SK-N-SH (cell line): ENCODE data around the gene TAB2. TPM values are rescaled to one million over a fixed set of nuclear protein-coding genes. Genes with fewer than 3 reads are reported as not detected.

Source experiments
- CTCF ChIA-PET: fragments of 300-600, 350-600 bp; formaldehyde crosslinking; extraction: SDS; loops from one replicate; lab custom pipeline; 2021; lab: Yijun Ruan, JAX
- POLR2A ChIA-PET: fragments of 350-600 bp; sonication (Branson Sonifier 250); formaldehyde crosslinking; extraction: SDS; loops from one replicate; lab custom pipeline; 2020; ENCODE audit warnings: antibody characterized with exemption, inconsistent platforms; lab: Yijun Ruan, JAX
- DNase-seq: peaks from one replicate; pipeline ENCODE4 v3.0.0; 2012
- H2AFZ ChIP-seq: fragments of 200-600 bp; sonication (generic); 2 replicates; pipeline ENCODE4 v1.8.1; 2016; ENCODE audit warnings: antibody characterized with exemption, mild to moderate bottlenecking, low read depth
- H3F3A ChIP-seq: fragments of 200-600 bp; sonication (generic); replicated peaks from 2 replicates; pipeline ENCODE3; 2016; ENCODE audit warnings: antibody characterized with exemption, mild to moderate bottlenecking; ENCODE audit not compliant: insufficient read depth
- H3K27ac ChIP-seq, 2 experiments: fragments of 200-500 bp in 1 of 2; fragments of 200-600 bp in 1 of 2; sonication (Bioruptor generic) in 1 of 2; sonication (generic), shearing (Covaris generic) in 1 of 2; 2 replicates each; pipeline versions ENCODE4 v1.5.1 to v1.6.1; 2014 to 2016; ENCODE audit warnings: low read depth in 2 of 2, inconsistent platforms in 1 of 2, low read length in 1 of 2, mild to moderate bottlenecking in 1 of 2, mixed read lengths in 1 of 2
- H3K27me3 ChIP-seq: fragments of 200-600 bp; sonication (generic), shearing (Covaris generic); 2 replicates; pipeline ENCODE4 v1.6.1; 2016; ENCODE audit warnings: mixed run types; ENCODE audit not compliant: insufficient read depth
- H3K36me3 ChIP-seq, 2 experiments: fragments of 200-500 bp in 1 of 2; fragments of 200-600 bp in 1 of 2; sonication (Bioruptor generic) in 1 of 2; sonication (generic) in 1 of 2; replicated peaks in 1 of 2; 2 replicates each; pipeline versions ENCODE3 to v1.5.1; 2014 to 2016; ENCODE audit warnings: low read length in 1 of 2, mild to moderate bottlenecking in 1 of 2; ENCODE audit not compliant: insufficient read depth in 2 of 2, control insufficient read depth in 1 of 2
- H3K4me1 ChIP-seq, 2 experiments: fragments of 200-500 bp in 1 of 2; fragments of 200-600 bp in 1 of 2; sonication (Bioruptor generic) in 1 of 2; sonication (generic), shearing (Covaris generic) in 1 of 2; 2 replicates each; pipeline versions ENCODE4 v1.5.1 to v1.6.1; 2014 to 2016; ENCODE audit warnings: low read depth in 1 of 2, low read length in 1 of 2, mixed run types in 1 of 2; ENCODE audit not compliant: insufficient read depth in 2 of 2, control insufficient read depth in 1 of 2
- H3K4me2 ChIP-seq: fragments of 200-600 bp; sonication (generic), shearing (Covaris generic); 2 replicates; pipeline ENCODE4 v1.6.1; 2017; ENCODE audit warnings: mixed run types
- H3K4me3 ChIP-seq, 2 experiments: fragments of 200-500 bp in 1 of 2; fragments of 200-600 bp in 1 of 2; sonication (Bioruptor generic) in 1 of 2; sonication (generic), shearing (Covaris generic) in 1 of 2; 2 replicates each; pipeline versions ENCODE4 v1.5.1 to v1.8.1; 2014 to 2016; ENCODE audit warnings: low read depth in 2 of 2, inconsistent platforms in 1 of 2, low read length in 1 of 2, mild to moderate bottlenecking in 1 of 2, mixed read lengths in 1 of 2, moderate library complexity in 1 of 2
- H3K79me2 ChIP-seq: fragments of 200-600 bp; sonication (generic); 2 replicates; pipeline ENCODE4 v1.8.1; 2017; ENCODE audit warnings: mild to moderate bottlenecking; ENCODE audit not compliant: insufficient read depth
- H3K9ac ChIP-seq: fragments of 200-600 bp; sonication (generic); 2 replicates; pipeline ENCODE4 v1.6.1; 2017; ENCODE audit warnings: mixed run types
- H3K9me2 ChIP-seq: fragments of 200-600 bp; sonication (generic); 2 replicates; pipeline ENCODE4 v1.6.1; 2017; ENCODE audit warnings: mixed run types
- H3K9me3 ChIP-seq: fragments of 200-600 bp; sonication (generic); 2 replicates; pipeline ENCODE4 v1.6.1; 2017; ENCODE audit warnings: mixed run types, mild to moderate bottlenecking, moderate library complexity
- H4K20me1 ChIP-seq: fragments of 200-600 bp; sonication (generic); 2 replicates; pipeline ENCODE4 v1.6.1; 2017; ENCODE audit warnings: mild to moderate bottlenecking, mixed run types; ENCODE audit not compliant: insufficient read depth
- CHD2 ChIP-seq: fragments of 150-350 bp; IDR thresholded peaks from 2 replicates; pipeline ENCODE4 v1.6.1; 2018; ENCODE audit warnings: low read length; ENCODE audit not compliant: partially characterized antibody
- ELF1 ChIP-seq: IDR thresholded peaks from 2 replicates; pipeline ENCODE4 v1.4.0; 2012
- EP300 ChIP-seq, 2 experiments: IDR thresholded peaks; 2 replicates each; pipeline versions ENCODE4 v1.4.0 to v1.6.1; 2012; ENCODE audit warnings: borderline replicate concordance in 1 of 2, low read depth in 1 of 2, low read length in 1 of 2
- EZH2phosphoT487 ChIP-seq: fragments of 200-600 bp; sonication (generic); IDR thresholded peaks from 2 replicates; pipeline ENCODE4 v1.6.1; 2017; ENCODE audit warnings: low read depth, mixed run types, mild to moderate bottlenecking, antibody characterized with exemption, moderate library complexity, borderline replicate concordance
- FOSL2 ChIP-seq: IDR thresholded peaks from 2 replicates; pipeline ENCODE4 v1.4.0; 2012; ENCODE audit warnings: low read depth, mild to moderate bottlenecking, moderate library complexity, borderline replicate concordance
- FOXJ3 ChIP-seq: sonication (generic); formaldehyde crosslinking; IDR thresholded peaks from 2 replicates; pipeline ENCODE4 v1.5.1; 2020; ENCODE audit warnings: mild to moderate bottlenecking, missing genetic modification reagents
- FOXM1 ChIP-seq: IDR thresholded peaks from 2 replicates; pipeline ENCODE4 v1.4.0; 2012; ENCODE audit warnings: low read depth, mild to moderate bottlenecking
- GABPA ChIP-seq: IDR thresholded peaks from 2 replicates; pipeline ENCODE4 v1.4.0; 2012; ENCODE audit warnings: low read depth, mild to moderate bottlenecking
- GATA2 ChIP-seq: sonication (generic); formaldehyde crosslinking; IDR thresholded peaks from 2 replicates; pipeline ENCODE4 v1.5.0; 2020; ENCODE audit warnings: mild to moderate bottlenecking, missing genetic modification reagents
- JUND ChIP-seq: IDR thresholded peaks from 2 replicates; pipeline ENCODE4 v1.4.0; 2012
- MXI1 ChIP-seq: IDR thresholded peaks from 2 replicates; pipeline ENCODE4 v1.6.1; 2012; ENCODE audit warnings: mild to moderate bottlenecking, low read depth, low read length, improper control_type of control experiment
- NFIC ChIP-seq: IDR thresholded peaks from 2 replicates; pipeline ENCODE4 v1.4.0; 2012; ENCODE audit warnings: borderline replicate concordance
- NRF1 ChIP-seq: IDR thresholded peaks from 2 replicates; pipeline ENCODE4 v1.6.1; 2012; ENCODE audit warnings: low read depth, mild to moderate bottlenecking, low read length
- POLR2AphosphoS5 ChIP-seq: IDR thresholded peaks from 2 replicates; pipeline ENCODE4 v1.6.1; 2012; ENCODE audit warnings: low read depth, low read length
- RAD21 ChIP-seq: IDR thresholded peaks from 2 replicates; pipeline ENCODE4 v1.6.1; 2012; ENCODE audit warnings: mild to moderate bottlenecking, low read length
- RCOR1 ChIP-seq: fragments of 150-350 bp; IDR thresholded peaks from 2 replicates; pipeline ENCODE4 v1.6.1; 2017; ENCODE audit warnings: antibody characterized with exemption, low read length
- RFX5 ChIP-seq: IDR thresholded peaks from 2 replicates; pipeline ENCODE4 v1.6.1; 2012; ENCODE audit warnings: mild to moderate bottlenecking, improper control_type of control experiment, low read length
- RXRA ChIP-seq: IDR thresholded peaks from 2 replicates; pipeline ENCODE4 v1.4.0; 2012; ENCODE audit warnings: low read depth, mild to moderate bottlenecking, borderline replicate concordance
- SIN3A ChIP-seq: IDR thresholded peaks from 2 replicates; pipeline ENCODE4 v1.6.1; 2012; ENCODE audit warnings: low read depth, mild to moderate bottlenecking, low read length, moderate library complexity, borderline replicate concordance
- SMC3 ChIP-seq: IDR thresholded peaks from 2 replicates; pipeline ENCODE4 v1.6.1; 2012; ENCODE audit warnings: low read depth, low read length, improper control_type of control experiment
- TAF1 ChIP-seq: IDR thresholded peaks from 2 replicates; pipeline ENCODE4 v1.6.1; 2012; ENCODE audit warnings: low read depth, mild to moderate bottlenecking, low read length, moderate library complexity, borderline replicate concordance
- TCF12 ChIP-seq: IDR thresholded peaks from 2 replicates; pipeline ENCODE4 v1.4.0; 2012
- TEAD4 ChIP-seq: IDR thresholded peaks from 2 replicates; pipeline ENCODE4 v1.4.0; 2012; ENCODE audit warnings: mild to moderate bottlenecking, borderline replicate concordance; ENCODE audit not compliant: insufficient read depth
- USF1 ChIP-seq: IDR thresholded peaks from 2 replicates; pipeline ENCODE4 v1.4.0; 2012; ENCODE audit warnings: low read depth, borderline replicate concordance
- YY1 ChIP-seq: IDR thresholded peaks from 2 replicates; pipeline ENCODE4 v1.4.0; 2012; ENCODE audit warnings: low read depth, mild to moderate bottlenecking
- WGBS: methylation state at CpG from one replicate; pipeline ENCODE4 v1.1.6; 2017; ENCODE audit warnings: low lambda C conversion rate; 5-methylcytosine and 5-hydroxymethylcytosine counted together
- polyA plus RNA-seq, 3 experiments: library from polyadenylated mRNA; depleted of rRNA; stranded (reverse); fragments of >200 nt; gene quantifications; 2 replicates each; pipeline ENCODE4 v1.2.3, GENCODE V29; 2012
- TF ChIP-seq, protein P1 (sequence below): IDR thresholded peaks from 2 replicates; pipeline ENCODE4 v1.4.0; 2012; ENCODE audit warnings: low read depth, borderline replicate concordance
- TF ChIP-seq, protein P2 (sequence below): IDR thresholded peaks from 2 replicates; pipeline ENCODE4; 2012
- TF ChIP-seq, protein P3 (sequence below): fragments of 150-350 bp; IDR thresholded peaks from 2 replicates; pipeline ENCODE4 v1.6.1; 2016; ENCODE audit warnings: mild to moderate bottlenecking, low read depth, low read length
- TF ChIP-seq, protein P4 (sequence below): IDR thresholded peaks from 2 replicates; pipeline ENCODE4 v1.4.0; 2012; ENCODE audit warnings: low read depth

TAB2 gene
- polyA plus RNA-seq, 1 of the 3 experiments (the other 2 are of a cell fraction) = 24.4 TPM

- peaks cover 36% of the 10 kb centered on the region for H4K20me1 ChIP-seq
- TF ChIP-seq ELF1 (no peak; the same call in none of the 2 replicates), SIN3A (peak; percentile 51; the same call in 1 of the 2 replicates), CHD2 (peak; percentile 98), EZH2phosphoT487 (no peak), YY1 (peak; percentile 85), FOXJ3 (CRISPR knock-in tag) (no peak), FOXM1 (no peak), RCOR1 (no peak), EP300 (IDR thresholded peaks at IDR 0.05; ENCODE audit: borderline replicate concordance in 1 of 2, low read depth in 1 of 2, low read length in 1 of 2) (peak in 1 of 2 experiments; percentile 17; a peak in 1 of 4 replicates), USF1 (no peak), GABPA (no peak), SMC3 (no peak; the same call in 1 of the 2 replicates), NFIC (no peak), TEAD4 (no peak), POLR2AphosphoS5 (no peak; the same call in 1 of the 2 replicates), FOSL2 (no peak), RAD21 (no peak), TAF1 (peak; percentile 59; the same call in 1 of the 2 replicates), JUND (no peak), GATA2 (no peak), MXI1 (no peak), RXRA (no peak), RFX5 (no peak), TCF12 (no peak), NRF1 (no peak)
- TF ChIP-seq, protein P1, sequence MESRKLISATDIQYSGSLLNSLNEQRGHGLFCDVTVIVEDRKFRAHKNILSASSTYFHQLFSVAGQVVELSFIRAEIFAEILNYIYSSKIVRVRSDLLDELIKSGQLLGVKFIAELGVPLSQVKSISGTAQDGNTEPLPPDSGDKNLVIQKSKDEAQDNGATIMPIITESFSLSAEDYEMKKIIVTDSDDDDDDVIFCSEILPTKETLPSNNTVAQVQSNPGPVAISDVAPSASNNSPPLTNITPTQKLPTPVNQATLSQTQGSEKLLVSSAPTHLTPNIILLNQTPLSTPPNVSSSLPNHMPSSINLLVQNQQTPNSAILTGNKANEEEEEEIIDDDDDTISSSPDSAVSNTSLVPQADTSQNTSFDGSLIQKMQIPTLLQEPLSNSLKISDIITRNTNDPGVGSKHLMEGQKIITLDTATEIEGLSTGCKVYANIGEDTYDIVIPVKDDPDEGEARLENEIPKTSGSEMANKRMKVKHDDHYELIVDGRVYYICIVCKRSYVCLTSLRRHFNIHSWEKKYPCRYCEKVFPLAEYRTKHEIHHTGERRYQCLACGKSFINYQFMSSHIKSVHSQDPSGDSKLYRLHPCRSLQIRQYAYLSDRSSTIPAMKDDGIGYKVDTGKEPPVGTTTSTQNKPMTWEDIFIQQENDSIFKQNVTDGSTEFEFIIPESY = peak; percentile 95
- TF ChIP-seq, protein P2, sequence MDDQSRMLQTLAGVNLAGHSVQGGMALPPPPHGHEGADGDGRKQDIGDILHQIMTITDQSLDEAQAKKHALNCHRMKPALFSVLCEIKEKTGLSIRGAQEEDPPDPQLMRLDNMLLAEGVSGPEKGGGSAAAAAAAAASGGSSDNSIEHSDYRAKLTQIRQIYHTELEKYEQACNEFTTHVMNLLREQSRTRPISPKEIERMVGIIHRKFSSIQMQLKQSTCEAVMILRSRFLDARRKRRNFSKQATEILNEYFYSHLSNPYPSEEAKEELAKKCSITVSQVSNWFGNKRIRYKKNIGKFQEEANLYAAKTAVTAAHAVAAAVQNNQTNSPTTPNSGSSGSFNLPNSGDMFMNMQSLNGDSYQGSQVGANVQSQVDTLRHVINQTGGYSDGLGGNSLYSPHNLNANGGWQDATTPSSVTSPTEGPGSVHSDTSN = no peak; the same call in 1 of the 2 replicates
- TF ChIP-seq, protein P3, sequence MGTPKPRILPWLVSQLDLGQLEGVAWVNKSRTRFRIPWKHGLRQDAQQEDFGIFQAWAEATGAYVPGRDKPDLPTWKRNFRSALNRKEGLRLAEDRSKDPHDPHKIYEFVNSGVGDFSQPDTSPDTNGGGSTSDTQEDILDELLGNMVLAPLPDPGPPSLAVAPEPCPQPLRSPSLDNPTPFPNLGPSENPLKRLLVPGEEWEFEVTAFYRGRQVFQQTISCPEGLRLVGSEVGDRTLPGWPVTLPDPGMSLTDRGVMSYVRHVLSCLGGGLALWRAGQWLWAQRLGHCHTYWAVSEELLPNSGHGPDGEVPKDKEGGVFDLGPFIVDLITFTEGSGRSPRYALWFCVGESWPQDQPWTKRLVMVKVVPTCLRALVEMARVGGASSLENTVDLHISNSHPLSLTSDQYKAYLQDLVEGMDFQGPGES = no peak
- TF ChIP-seq, protein P4, sequence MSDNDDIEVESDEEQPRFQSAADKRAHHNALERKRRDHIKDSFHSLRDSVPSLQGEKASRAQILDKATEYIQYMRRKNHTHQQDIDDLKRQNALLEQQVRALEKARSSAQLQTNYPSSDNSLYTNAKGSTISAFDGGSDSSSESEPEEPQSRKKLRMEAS = no peak
These were observed 520 bp upstream of the TAB2 start for GRCh38 chr6:149316740-149317643.

More at GRCh38 chr6:149316740-149317643, 520 bp upstream of the TAB2 start:
- CTCF ChIA-PET = interaction anchor here (0.6 to 4.1 kb wide), 6 partner anchors 10 to 235 kb away, joined by 3 to 19 read pairs (median 4); no protein-coding TSS in a partner anchor
- Histone ChIP-seq H3K4me1 (peaks cover 4 to 8% of the 10 kb centered on the region in 2 experiments; a peak in 2 of 4 replicates), H3K4me2 (peak overlapping the region; percentile 82), H3K36me3 (no peaks in the 10 kb centered on the region), H3K9me3 (no peaks in the 10 kb centered on the region), H3K4me3 (peak overlapping the region; percentile 81 to 89), H3K9me2 (no peaks in the 10 kb centered on the region), H3K9ac (peak overlapping the region; percentile 96), H3F3A (peaks cover 21% of the 10 kb centered on the region), H3K79me2 (peaks cover 49% of the 10 kb centered on the region), H3K27ac (peak overlapping the region; percentile 94 to 99), H3K27me3 (no peaks in the 10 kb centered on the region), H2AFZ (peak overlapping the region; percentile 92)
- peak; percentile 93 for DNase-seq
- 2% methylated on average over 19 of the region's 96 CpGs for WGBS
- POLR2A ChIA-PET = interaction anchor here (1.5 kb wide), 1 partner anchor 115 kb away, joined by 4 read pairs; no protein-coding TSS in a partner anchor
